ENCODE results near the gene PRPH. TPM values are rescaled to one million over a fixed set of nuclear protein-coding genes. Genes with fewer than 3 reads are reported as not detected.

PRPH gene
- polyA plus RNA-seq, 3 donors: not detected

DNA sequence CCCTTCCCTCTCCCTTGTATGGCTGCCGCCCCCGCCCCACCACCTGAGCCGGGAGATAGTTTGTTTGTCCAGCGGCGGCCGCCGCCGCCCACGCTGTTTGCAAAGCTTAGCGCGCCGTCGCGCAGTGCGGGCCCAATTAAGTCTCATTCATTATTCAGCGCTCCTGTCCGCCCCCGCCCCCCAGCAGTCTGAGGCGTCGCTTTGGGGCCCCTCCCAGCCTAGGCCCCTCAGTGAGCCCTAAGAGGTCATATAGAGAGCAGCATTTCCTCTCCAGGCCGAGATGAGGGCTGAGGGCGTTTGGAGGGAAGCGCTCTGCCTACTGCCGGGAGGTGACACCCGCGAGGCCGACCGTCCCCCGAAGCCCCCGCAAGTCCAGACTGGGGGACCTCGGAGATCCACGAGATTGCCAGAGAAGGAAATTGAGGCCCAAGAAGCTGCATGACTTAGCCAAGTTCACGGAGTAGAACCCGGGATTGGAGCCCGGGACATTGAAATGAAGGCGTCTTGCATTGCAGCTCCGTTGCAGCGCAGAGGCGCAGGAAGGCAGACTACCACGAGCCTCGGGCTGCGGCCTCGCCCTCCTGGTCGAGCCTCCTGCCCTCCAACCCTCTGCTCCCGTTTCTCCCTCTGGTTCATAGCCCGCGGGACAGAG, 51.8 kb downstream of the PRPH start, which contains the start of gene DNAJC22:
Gene DNAJC22 (plus strand): TSS at position 230 of the 652 bp plus-strand sequence. CDS start 1,985 bp downstream, outside the sequence.
- H3K27ac Mint-ChIP-seq: no peak within 1 kb of the TSS
- Histone ChIP-seq H3K4me2 (replicated peaks; ENCODE audit: extremely low read depth, low read length, poor library complexity, severe bottlenecking) (peak within 1 kb of the TSS; percentile 70), H3K9me3 (replicated peaks in 1 of 2; ENCODE audit: control insufficient read depth in 1 of 2, insufficient read depth in 1 of 2, low read length in 2 of 2) (peaks cover 2 to 35% of the 10 kb centered on the region in 2 donors), H3K79me2 (ENCODE audit: insufficient read depth, low read length) (no peaks in the 10 kb centered on the region), H3K27me3 (ENCODE audit: control insufficient read depth in 2 of 2, insufficient read depth in 2 of 2, low read length in 2 of 2) (peaks cover 63 to 87% of the 10 kb centered on the region in 2 donors), H4K20me1 (ENCODE audit: insufficient read depth, low read length) (no peaks in the 10 kb centered on the region), H3K4me3 (replicated peaks in 1 of 3; ENCODE audit: low read depth in 2 of 3, low read length in 3 of 3) (peak within 1 kb of the TSS in 1 of 3 experiments; percentile 66), H3K9ac (ENCODE audit: insufficient read depth, low read length, poor library complexity, severe bottlenecking) (no peak within 1 kb of the TSS), H3K36me3 (replicated peaks in 1 of 2; ENCODE audit: control insufficient read depth in 1 of 2, insufficient read depth in 2 of 2, low read length in 2 of 2) (no peaks in the 10 kb centered on the region), H3K4me1 (ENCODE audit: control insufficient read depth in 1 of 2, insufficient read depth in 2 of 2, low read length in 2 of 2) (peaks cover 43 to 50% of the 10 kb centered on the region in 2 donors), H3K27ac (ENCODE audit: low read depth in 1 of 2, low read length in 2 of 2) (no peak within 1 kb of the TSS), H2AFZ (ENCODE audit: insufficient read depth, low read depth, low read length, poor library complexity, severe bottlenecking) (peak within 1 kb of the TSS; percentile 68)
- H3K36me3 Mint-ChIP-seq: peaks cover 6 to 10% of the 10 kb centered on the region in 2 donors
- TF ChIP-seq, protein P1, sequence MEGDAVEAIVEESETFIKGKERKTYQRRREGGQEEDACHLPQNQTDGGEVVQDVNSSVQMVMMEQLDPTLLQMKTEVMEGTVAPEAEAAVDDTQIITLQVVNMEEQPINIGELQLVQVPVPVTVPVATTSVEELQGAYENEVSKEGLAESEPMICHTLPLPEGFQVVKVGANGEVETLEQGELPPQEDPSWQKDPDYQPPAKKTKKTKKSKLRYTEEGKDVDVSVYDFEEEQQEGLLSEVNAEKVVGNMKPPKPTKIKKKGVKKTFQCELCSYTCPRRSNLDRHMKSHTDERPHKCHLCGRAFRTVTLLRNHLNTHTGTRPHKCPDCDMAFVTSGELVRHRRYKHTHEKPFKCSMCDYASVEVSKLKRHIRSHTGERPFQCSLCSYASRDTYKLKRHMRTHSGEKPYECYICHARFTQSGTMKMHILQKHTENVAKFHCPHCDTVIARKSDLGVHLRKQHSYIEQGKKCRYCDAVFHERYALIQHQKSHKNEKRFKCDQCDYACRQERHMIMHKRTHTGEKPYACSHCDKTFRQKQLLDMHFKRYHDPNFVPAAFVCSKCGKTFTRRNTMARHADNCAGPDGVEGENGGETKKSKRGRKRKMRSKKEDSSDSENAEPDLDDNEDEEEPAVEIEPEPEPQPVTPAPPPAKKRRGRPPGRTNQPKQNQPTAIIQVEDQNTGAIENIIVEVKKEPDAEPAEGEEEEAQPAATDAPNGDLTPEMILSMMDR (IDR thresholded peaks at IDR 0.05): no peak
- intact Hi-C loops (cut with micrococcal nuclease): loop anchor here in 1 of 2 donors (10.0 kb wide), 1 partner anchor 282 kb away; the partner anchor contains the start of genes KMT2D and RHEBL1
- DNase-seq: no peak
- H3K4me1 Mint-ChIP-seq: peaks cover 40% of the 10 kb centered on the region
- H3K27me3 Mint-ChIP-seq (ENCODE audit: low read depth in 3 of 3): peaks cover 72 to 97% (median 93%) of the 10 kb centered on the region in 3 donors
- H3K9me3 Mint-ChIP-seq: peaks cover 0 to 26% (median 11%) of the 10 kb centered on the region in 7 donors
- WGBS (ENCODE audit: insufficient coverage): under 1% methylated on average over 40 of the region's 47 CpGs
- H3K4me3 Mint-ChIP-seq: peak within 1 kb of the TSS; percentile 70 to 94

DNA sequence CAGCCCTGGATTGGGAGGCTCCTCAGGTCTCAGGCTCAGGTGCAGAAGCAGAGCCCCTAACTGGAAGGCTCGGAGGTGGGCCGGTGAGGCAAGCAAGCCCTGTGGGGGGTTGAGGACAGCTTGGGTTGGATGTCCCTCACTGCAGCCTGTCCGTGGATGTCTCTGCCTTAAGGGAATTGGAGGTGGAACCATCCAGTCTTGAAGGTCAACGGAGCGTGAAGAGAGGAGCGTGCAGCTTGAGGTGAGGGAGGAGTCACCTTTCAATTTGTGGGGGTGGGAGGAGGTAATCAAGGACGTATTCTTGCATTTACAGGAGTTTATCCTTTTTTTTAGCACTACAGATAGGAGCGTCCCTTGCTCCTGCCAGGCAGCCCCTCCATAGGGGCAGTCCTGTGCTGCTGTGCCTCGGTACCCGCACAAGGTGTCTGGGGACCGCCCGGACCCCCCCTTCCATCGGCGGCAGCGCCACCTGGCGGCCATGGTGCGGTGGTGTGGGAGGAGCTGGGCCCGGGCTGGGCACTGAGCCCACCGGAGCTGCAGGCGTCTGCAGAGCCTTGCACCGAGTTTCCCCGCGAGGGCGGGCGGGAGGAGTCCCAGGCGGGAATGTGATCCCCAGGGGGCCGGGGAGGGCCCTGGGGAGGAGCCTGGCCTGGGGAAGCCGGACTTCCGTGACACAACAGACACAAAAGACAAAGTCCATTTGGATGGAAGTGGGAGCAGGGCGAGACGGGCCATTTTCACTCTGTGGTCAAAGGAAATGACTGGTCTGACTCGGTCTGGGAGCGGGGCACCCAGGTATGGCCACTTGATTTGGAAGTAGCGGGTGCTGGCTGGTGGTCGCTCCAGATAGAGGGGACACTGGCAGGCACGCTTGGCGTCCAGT, 52.6 kb downstream of the PRPH start:
- Histone ChIP-seq H3K4me3 (replicated peaks in 1 of 3; ENCODE audit: low read depth in 2 of 3, low read length in 3 of 3) (peak overlapping the region in 1 of 3 experiments; percentile 66), H3K9me3 (replicated peaks in 1 of 2; ENCODE audit: control insufficient read depth in 1 of 2, insufficient read depth in 1 of 2, low read length in 2 of 2) (peaks cover 2 to 32% of the 10 kb centered on the region in 2 donors), H3K4me1 (ENCODE audit: control insufficient read depth in 1 of 2, insufficient read depth in 2 of 2, low read length in 2 of 2) (peaks cover 36 to 43% of the 10 kb centered on the region in 2 donors), H3K27ac (ENCODE audit: low read depth in 1 of 2, low read length in 2 of 2) (no peak overlapping the region), H3K4me2 (replicated peaks; ENCODE audit: extremely low read depth, low read length, poor library complexity, severe bottlenecking) (peak overlapping the region; percentile 70), H4K20me1 (ENCODE audit: insufficient read depth, low read length) (no peaks in the 10 kb centered on the region), H3K9ac (ENCODE audit: insufficient read depth, low read length, poor library complexity, severe bottlenecking) (no peak overlapping the region), H2AFZ (ENCODE audit: insufficient read depth, low read depth, low read length, poor library complexity, severe bottlenecking) (peak overlapping the region; percentile 68), H3K79me2 (ENCODE audit: insufficient read depth, low read length) (no peaks in the 10 kb centered on the region), H3K36me3 (replicated peaks in 1 of 2; ENCODE audit: control insufficient read depth in 1 of 2, insufficient read depth in 2 of 2, low read length in 2 of 2) (no peaks in the 10 kb centered on the region), H3K27me3 (ENCODE audit: control insufficient read depth in 2 of 2, insufficient read depth in 2 of 2, low read length in 2 of 2) (peaks cover 60 to 82% of the 10 kb centered on the region in 2 donors)
- intact Hi-C loops (cut with micrococcal nuclease): loop anchor here in 1 of 2 donors (10.0 kb wide), 1 partner anchor 283 kb away; the partner anchor contains the start of genes KMT2D and RHEBL1
- peak overlapping the region; percentile 70 to 94 for H3K4me3 Mint-ChIP-seq
- no peak overlapping the region for H3K27ac Mint-ChIP-seq
- DNase-seq: peak in 2 of 3 donors; percentile 53 to 59
- TF ChIP-seq, protein P1 (IDR thresholded peaks at IDR 0.05): peak; percentile 100
- H3K36me3 Mint-ChIP-seq: peaks cover 6 to 10% of the 10 kb centered on the region in 2 donors
- WGBS (ENCODE audit: insufficient coverage): 7% methylated on average over 33 of the region's 37 CpGs
- H3K27me3 Mint-ChIP-seq (ENCODE audit: low read depth in 3 of 3): peaks cover 65 to 91% (median 89%) of the 10 kb centered on the region in 3 donors
- H3K4me1 Mint-ChIP-seq: peaks cover 36% of the 10 kb centered on the region
- H3K9me3 Mint-ChIP-seq: peaks cover 0 to 26% (median 11%) of the 10 kb centered on the region in 7 donors
